EL (cell line): ENCODE results near the gene NRG2.

ENCODE experiments used
- DNase-seq: peaks from one replicate; pipeline ENCODE4 v3.0.0-alpha.2; 2016

The NRG2 gene

GRCh38 chr5:140005145-140005591 lies 37.9 kb downstream of the NRG2 start:
- no peak for DNase-seq

GRCh38 chr5:140004174-140004573 lies 38.9 kb downstream of the NRG2 start:
- no peak for DNase-seq

GRCh38 chr5:140003519-140003918 lies 39.6 kb downstream of the NRG2 start:
- DNase-seq: no peak

- no peak for DNase-seq
These were observed 42.8 kb downstream of the NRG2 start for GRCh38 chr5:140000332-140000731.

GRCh38 chr5:139998837-139999236 lies 44.3 kb downstream of the NRG2 start:
- no peak for DNase-seq

- no peak for DNase-seq
These were observed 45.8 kb downstream of the NRG2 start for GRCh38 chr5:139997276-139997675.

GRCh38 chr5:139995929-139996328 lies 47.2 kb downstream of the NRG2 start:
- no peak for DNase-seq

- DNase-seq: no peak
These were observed 48.9 kb downstream of the NRG2 start for GRCh38 chr5:139994234-139994633.

GRCh38 chr5:139985733-139986132 lies 57.4 kb downstream of the NRG2 start:
- peak; percentile 88 for DNase-seq

GRCh38 chr5:139985290-139985689 lies 57.8 kb downstream of the NRG2 start:
- DNase-seq: no peak

GRCh38 chr5:139984816-139985215 lies 58.3 kb downstream of the NRG2 start:
- DNase-seq: no peak

- DNase-seq: peak; percentile 6
These were observed 60.2 kb downstream of the NRG2 start for GRCh38 chr5:139982975-139983240.

- peak; percentile 36 for DNase-seq
These were observed 60.7 kb downstream of the NRG2 start for GRCh38 chr5:139982157-139982974.

GRCh38 chr5:139980765-139981164 lies 62.3 kb downstream of the NRG2 start:
- DNase-seq: no peak

GRCh38 chr5:139979943-139980342 lies 63.2 kb downstream of the NRG2 start:
- no peak for DNase-seq

- DNase-seq: no peak
These were observed 63.6 kb downstream of the NRG2 start for GRCh38 chr5:139979518-139979917.

- DNase-seq: no peak
These were observed 66.4 kb downstream of the NRG2 start for GRCh38 chr5:139976703-139977102.

- no peak for DNase-seq
These were observed 67.2 kb downstream of the NRG2 start for GRCh38 chr5:139975942-139976341.

GRCh38 chr5:139975306-139975705 lies 67.8 kb downstream of the NRG2 start:
- no peak for DNase-seq

GRCh38 chr5:139974661-139975060 lies 68.4 kb downstream of the NRG2 start:
- no peak for DNase-seq

- DNase-seq: no peak
These were observed 71.8 kb downstream of the NRG2 start for GRCh38 chr5:139971202-139971725.

- DNase-seq: no peak
These were observed 73.8 kb downstream of the NRG2 start for GRCh38 chr5:139969318-139969717.

- DNase-seq: peak; percentile 66
These were observed 74.4 kb downstream of the NRG2 start for GRCh38 chr5:139968547-139969261.

- DNase-seq: no peak
These were observed 75.7 kb downstream of the NRG2 start for GRCh38 chr5:139967353-139967752.
